Thyroid gland (tissue), 4 donors: Measurements from ENCODE around the gene TANC2.

Experiments
- POLR2A ChIP-seq, 2 donors: fragments of 450-650 bp; IDR thresholded peaks; one replicate each; pipeline ENCODE4 v1.6.1; 2017; ENCODE audit warnings: antibody characterized with exemption in 2 of 2, mild to moderate bottlenecking in 2 of 2, moderate library complexity in 1 of 2
- TF ChIP-seq, protein P1 (sequence below), 6 experiments: fragments of 200-600 bp in 3 of 6; fragments of 450-650 bp in 3 of 6; sonication (generic) in 3 of 6; IDR thresholded peaks; one replicate each; pipeline ENCODE4 v1.5.1; 2016 to 2019; ENCODE audit warnings: antibody characterized with exemption in 6 of 6, mild to moderate bottlenecking in 2 of 6, inconsistent platforms in 1 of 6, moderate library complexity in 1 of 6

DNA sequence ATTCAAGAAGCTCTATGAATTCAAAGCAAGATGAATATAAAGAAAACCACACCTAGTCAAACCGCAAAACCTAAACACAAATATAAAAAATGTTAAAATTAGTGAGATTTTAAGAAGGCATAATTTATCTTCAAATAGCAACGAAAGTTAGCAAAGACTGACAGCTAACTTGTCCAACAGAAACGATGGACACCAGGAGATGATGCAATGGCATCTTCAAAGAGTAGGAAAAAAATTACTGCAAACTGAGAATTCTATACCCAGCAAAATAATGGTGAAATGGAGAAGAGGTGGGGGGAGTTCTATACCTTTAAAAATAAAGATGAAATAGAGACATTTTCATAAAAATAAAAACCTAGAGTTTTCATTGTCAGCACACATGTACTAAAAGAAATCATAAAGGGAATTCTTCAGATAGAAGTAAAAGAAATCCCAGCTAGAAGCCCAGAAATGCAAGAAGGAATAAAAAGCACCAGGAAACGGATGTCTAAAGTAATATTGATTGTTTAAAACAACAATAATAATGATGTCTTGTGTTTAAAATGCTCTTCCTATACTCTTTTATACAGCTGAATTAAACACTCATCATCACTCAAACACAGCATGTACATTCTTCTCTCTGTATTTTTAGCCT lies 24.6 kb upstream of the TANC2 start:
- TF ChIP-seq, protein P1, sequence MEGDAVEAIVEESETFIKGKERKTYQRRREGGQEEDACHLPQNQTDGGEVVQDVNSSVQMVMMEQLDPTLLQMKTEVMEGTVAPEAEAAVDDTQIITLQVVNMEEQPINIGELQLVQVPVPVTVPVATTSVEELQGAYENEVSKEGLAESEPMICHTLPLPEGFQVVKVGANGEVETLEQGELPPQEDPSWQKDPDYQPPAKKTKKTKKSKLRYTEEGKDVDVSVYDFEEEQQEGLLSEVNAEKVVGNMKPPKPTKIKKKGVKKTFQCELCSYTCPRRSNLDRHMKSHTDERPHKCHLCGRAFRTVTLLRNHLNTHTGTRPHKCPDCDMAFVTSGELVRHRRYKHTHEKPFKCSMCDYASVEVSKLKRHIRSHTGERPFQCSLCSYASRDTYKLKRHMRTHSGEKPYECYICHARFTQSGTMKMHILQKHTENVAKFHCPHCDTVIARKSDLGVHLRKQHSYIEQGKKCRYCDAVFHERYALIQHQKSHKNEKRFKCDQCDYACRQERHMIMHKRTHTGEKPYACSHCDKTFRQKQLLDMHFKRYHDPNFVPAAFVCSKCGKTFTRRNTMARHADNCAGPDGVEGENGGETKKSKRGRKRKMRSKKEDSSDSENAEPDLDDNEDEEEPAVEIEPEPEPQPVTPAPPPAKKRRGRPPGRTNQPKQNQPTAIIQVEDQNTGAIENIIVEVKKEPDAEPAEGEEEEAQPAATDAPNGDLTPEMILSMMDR (IDR thresholded peaks at IDR 0.05), result no peak
- TF ChIP-seq POLR2A (IDR thresholded peaks at IDR 0.05), result no peak
